HCT116 (cell line): ENCODE measurements around the gene DNAJB8. TPM values are rescaled to one million over a fixed set of nuclear protein-coding genes. Genes with fewer than 3 reads are reported as not detected.

Experiments used
- ATAC-seq: fragments of 200-7000 bp; cut with Tn5 transposase; 2 replicates; pipeline ENCODE4 v1.9.1; 2020; ENCODE audit warnings: mild to moderate bottlenecking, moderate library complexity
- BruUV-seq: library from RNA; stranded (reverse); fragments of 400-500 nt; replicated peaks from 2 replicates; lab custom pipeline; 2021; lab: Mats Ljungman, UMichigan
- CTCF ChIA-PET: fragments of 300-600 bp; sonication (Branson Sonifier 250); formaldehyde crosslinking; loops from one replicate; lab custom pipeline; 2021; ENCODE audit warnings: antibody characterized with exemption; lab: Charles Lee
- POLR2A ChIA-PET: fragments of 300-600, 350-600 bp; sonication (Branson Sonifier 250); formaldehyde crosslinking; loops from one replicate; lab custom pipeline; 2021; ENCODE audit warnings: antibody characterized with exemption; lab: Charles Lee
- RAD21 ChIA-PET, 2 experiments: fragments of 300-600 bp; sonication (Branson Sonifier 250); formaldehyde crosslinking; loops; one replicate each; lab custom pipeline; 2023; ENCODE audit warnings: low total read pairs in 2 of 2; ENCODE audit not compliant: uncharacterized antibody in 2 of 2, unreplicated experiment in 2 of 2, low non-redundant PET in 1 of 2; lab: Charles Lee
- DNase-seq: peaks from one replicate; pipeline ENCODE4 v3.0.0-alpha.2; 2010; ENCODE audit warnings: low read depth, low spot score
- H2AFZ ChIP-seq: fragments of 200-600 bp; shearing (Covaris generic), sonication (generic); 2 replicates; pipeline ENCODE4 v1.6.1; 2017; ENCODE audit warnings: low read depth, mixed run types, mixed read lengths, antibody characterized with exemption, low read length; ENCODE audit not compliant: poor library complexity, severe bottlenecking
- H3K27ac ChIP-seq: 2 replicates; pipeline ENCODE4 v1.5.1; 2012; ENCODE audit warnings: low read depth, low read length
- H3K27me3 ChIP-seq: fragments of 200-600 bp; sonication (generic); 2 replicates; pipeline ENCODE4 v1.6.1; 2016; ENCODE audit warnings: mixed run types, low read length, mixed read lengths; ENCODE audit not compliant: insufficient read depth
- H3K36me3 ChIP-seq, 2 experiments: fragments of 200-500 bp in 1 of 2; fragments of 200-600 bp in 1 of 2; sonication (Bioruptor generic) in 1 of 2; sonication (generic) in 1 of 2; 2 replicates each; pipeline versions ENCODE4 v1.5.1 to v1.6.1; 2014 to 2016; ENCODE audit warnings: low read length in 2 of 2, inconsistent platforms in 1 of 2, mixed read lengths in 1 of 2, mixed run types in 1 of 2; ENCODE audit not compliant: insufficient read depth in 2 of 2, control insufficient read depth in 1 of 2
- H3K4me1 ChIP-seq, 2 experiments: fragments of 200-600 bp in 1 of 2; sonication (generic) in 1 of 2; 2 replicates each; pipeline versions ENCODE4 v1.5.1 to v1.6.1; 2012 to 2017; ENCODE audit warnings: low read length in 2 of 2, inconsistent platforms in 1 of 2, mild to moderate bottlenecking in 1 of 2, mixed read lengths in 1 of 2, mixed run types in 1 of 2, moderate library complexity in 1 of 2; ENCODE audit not compliant: insufficient read depth in 2 of 2, control insufficient read depth in 1 of 2
- H3K4me2 ChIP-seq: fragments of 200-600 bp; sonication (generic); 2 replicates; pipeline ENCODE4 v1.6.1; 2017; ENCODE audit warnings: mixed run types, low read length, mixed read lengths
- H3K4me3 ChIP-seq, 2 experiments: fragments of 200-600 bp in 1 of 2; sonication (generic) in 1 of 2; replicated peaks in 1 of 2; 2 replicates each; pipeline ENCODE4 v1.5.1; 2011 to 2016; ENCODE audit warnings: low read length in 2 of 2, control low read depth in 1 of 2, low read depth in 1 of 2, mild to moderate bottlenecking in 1 of 2, mixed read lengths in 1 of 2, mixed run types in 1 of 2
- H3K79me2 ChIP-seq: fragments of 200-600 bp; sonication (generic); 2 replicates; pipeline ENCODE4 v1.6.1; 2017; ENCODE audit warnings: mild to moderate bottlenecking, mixed run types, low read length, moderate library complexity, mixed read lengths; ENCODE audit not compliant: insufficient read depth
- H3K9ac ChIP-seq: fragments of 200-600 bp; sonication (generic); 2 replicates; pipeline ENCODE4 v1.6.1; 2016; ENCODE audit warnings: low read length, mixed read lengths
- H3K9me2 ChIP-seq: fragments of 200-600 bp; sonication (generic), shearing (Covaris generic); 2 replicates; pipeline ENCODE4 v1.6.1; 2017; ENCODE audit warnings: mixed run types, mild to moderate bottlenecking, moderate library complexity; ENCODE audit not compliant: insufficient read depth
- H3K9me3 ChIP-seq, 2 experiments: fragments of 200-500 bp in 1 of 2; fragments of 200-600 bp in 1 of 2; sonication (Bioruptor generic) in 1 of 2; sonication (generic) in 1 of 2; 2 replicates each; pipeline ENCODE4 v1.6.1; 2014 to 2017; ENCODE audit warnings: low read length in 2 of 2, mixed read lengths in 2 of 2, inconsistent platforms in 1 of 2, low read depth in 1 of 2, mild to moderate bottlenecking in 1 of 2, mixed run types in 1 of 2, moderate library complexity in 1 of 2; ENCODE audit not compliant: control insufficient read depth in 1 of 2, insufficient read depth in 1 of 2
- H4K20me1 ChIP-seq: fragments of 200-600 bp; sonication (generic), shearing (Covaris generic); 2 replicates; pipeline ENCODE4 v1.6.1; 2017; ENCODE audit warnings: mixed run types, mild to moderate bottlenecking, moderate library complexity; ENCODE audit not compliant: insufficient read depth
- CBX3 ChIP-seq: IDR thresholded peaks from 2 replicates; pipeline ENCODE4 v1.6.1; 2012; ENCODE audit warnings: low read depth
- CEBPB ChIP-seq: IDR thresholded peaks from 2 replicates; pipeline ENCODE4 v1.6.1; 2012; ENCODE audit warnings: low read depth
- CTCF ChIP-seq, 3 experiments: fragments of 200-600 bp in 1 of 3; sonication (generic) in 1 of 3; IDR thresholded peaks in 2 of 3; conservative IDR thresholded peaks in 1 of 3; 2 replicates each; pipeline ENCODE4 v1.5.1; 2012 to 2017; ENCODE audit warnings: low read depth in 2 of 3, low read length in 2 of 3, antibody characterized with exemption in 1 of 3, borderline replicate concordance in 1 of 3, control low read depth in 1 of 3, mild to moderate bottlenecking in 1 of 3, mixed read lengths in 1 of 3, mixed run types in 1 of 3, moderate library complexity in 1 of 3; ENCODE audit not compliant: insufficient read depth in 1 of 3
- EGR1 ChIP-seq: IDR thresholded peaks from 2 replicates; pipeline ENCODE4 v1.6.1; 2012; ENCODE audit warnings: low read depth
- ELF1 ChIP-seq: IDR thresholded peaks from 2 replicates; pipeline ENCODE4 v1.6.1; 2012; ENCODE audit warnings: low read depth, borderline replicate concordance
- EZH2phosphoT487 ChIP-seq: fragments of 200-600 bp; IDR thresholded peaks from 2 replicates; pipeline ENCODE4 v1.6.1; 2018; ENCODE audit warnings: antibody characterized with exemption, borderline replicate concordance
- JUND ChIP-seq: IDR thresholded peaks from 2 replicates; pipeline ENCODE4 v1.6.1; 2012
- MAX ChIP-seq: IDR thresholded peaks from 2 replicates; pipeline ENCODE4 v1.6.1; 2012
- POLR2A ChIP-seq: IDR thresholded peaks from 2 replicates; pipeline ENCODE4 v1.7.0; 2011; ENCODE audit warnings: borderline replicate concordance; ENCODE audit not compliant: insufficient read depth, insufficient read length; ENCODE audit errors: extremely low read depth
- POLR2AphosphoS5 ChIP-seq: IDR thresholded peaks from 2 replicates; pipeline ENCODE4 v1.6.1; 2011; ENCODE audit warnings: mild to moderate bottlenecking, low read depth, low read length, moderate library complexity
- SIN3A ChIP-seq: IDR thresholded peaks from 2 replicates; pipeline ENCODE4 v1.6.1; 2012; ENCODE audit warnings: low read depth
- SP1 ChIP-seq: IDR thresholded peaks from 2 replicates; pipeline ENCODE4 v1.6.1; 2012; ENCODE audit warnings: low read depth
- SRF ChIP-seq: IDR thresholded peaks from 2 replicates; pipeline ENCODE4 v1.6.1; 2012; ENCODE audit warnings: low read depth
- TCF7L2 ChIP-seq: IDR thresholded peaks from 2 replicates; pipeline ENCODE4 v1.7.0; 2011; ENCODE audit warnings: borderline replicate concordance, inconsistent platforms; ENCODE audit not compliant: insufficient read depth, insufficient read length; ENCODE audit errors: extremely low read depth
- intact Hi-C: fragments of 100-400 bp; cut with micrococcal nuclease; formaldehyde crosslinking; loops from 2 replicates; pipeline ENCODE4 v1.10.0; 2022
- total RNA-seq: library from RNA; stranded (reverse); gene quantifications from one replicate; pipeline ENCODE4 v1.2.1, GENCODE V29; 2021; ENCODE audit not compliant: unreplicated experiment

Gene DNAJB8
- total RNA-seq, 1 experiment from 2014 or later, result not detected

GRCh38 chr3:128491691-128491940 lies 24.9 kb upstream of the DNAJB8 start:
- Histone ChIP-seq H3K27ac (no peak overlapping the region), H3K9me2 (no peaks in the 10 kb centered on the region), H3K4me1 (peaks cover 6 to 23% of the 10 kb centered on the region in 2 experiments), H3K4me2 (no peak overlapping the region), H4K20me1 (no peaks in the 10 kb centered on the region), H3K9ac (no peak overlapping the region), H3K9me3 (no peaks in the 10 kb centered on the region), H3K27me3 (no peaks in the 10 kb centered on the region), H2AFZ (no peak overlapping the region), H3K79me2 (peaks cover 42% of the 10 kb centered on the region; the same call in 1 of the 2 replicates), H3K36me3 (peaks cover 0 to 2% of the 10 kb centered on the region in 2 experiments; a peak in 2 of 4 replicates), H3K4me3 (no peak overlapping the region)
- intact Hi-C loops, result no loop called here
- DNase-seq, result no peak
- ChIA-PET CTCF (no interaction called here), RAD21 (no interaction called here), POLR2A (no interaction called here)
- TF ChIP-seq SIN3A (no peak), MAX (no peak), POLR2AphosphoS5 (no peak)
- BruUV-seq, result no TSS peak
- no peak for ATAC-seq

GRCh38 chr3:128490915-128491690 lies 24.4 kb upstream of the DNAJB8 start:
- Histone ChIP-seq H2AFZ (no peak overlapping the region), H3K4me1 (peaks cover 7 to 27% of the 10 kb centered on the region in 2 experiments), H3K4me3 (no peak overlapping the region), H3K9me2 (no peaks in the 10 kb centered on the region), H3K36me3 (peaks cover 0 to 2% of the 10 kb centered on the region in 2 experiments; a peak in 2 of 4 replicates), H3K27ac (no peak overlapping the region), H3K9ac (no peak overlapping the region), H3K9me3 (no peaks in the 10 kb centered on the region), H4K20me1 (no peaks in the 10 kb centered on the region), H3K4me2 (peak overlapping the region; percentile 100; the same call in 1 of the 2 replicates), H3K79me2 (peaks cover 47% of the 10 kb centered on the region; the same call in 1 of the 2 replicates), H3K27me3 (no peaks in the 10 kb centered on the region)
- DNase-seq (no peak), ATAC-seq (no peak)
- ChIA-PET RAD21 (no interaction called here), CTCF (no interaction called here), POLR2A (no interaction called here)
- intact Hi-C loops, result no loop called here
- no peak for TF ChIP-seq CEBPB
- TF ChIP-seq TCF7L2, result no peak
- TF ChIP-seq JUND, result no peak
- TF ChIP-seq EZH2phosphoT487, result no peak
- TF ChIP-seq EGR1, result no peak
- no peak for TF ChIP-seq SIN3A
- no peak for TF ChIP-seq MAX
- TF ChIP-seq CBX3, result no peak
- TF ChIP-seq CTCF (IDR thresholded peaks at IDR 0.05 in 2 of 3, conservative IDR thresholded peaks at IDR 0.05 in 1 of 3; ENCODE audit: borderline replicate concordance in 1 of 3, insufficient read depth in 1 of 3, low read depth in 2 of 3, low read length in 2 of 3), result no peak
- TF ChIP-seq SRF, result no peak
- no peak for TF ChIP-seq ELF1
- no peak for TF ChIP-seq SP1
- no peak for TF ChIP-seq POLR2A
- BruUV-seq, result no TSS peak
